Sigmoid colon (tissue), 7 donors: Measurements from ENCODE around the gene ORMDL3. TPM values are rescaled to one million over a fixed set of nuclear protein-coding genes. Genes with fewer than 3 reads are reported as not detected.
"Not testable (repeated sequence)": the region's sequence is repeated elsewhere in the genome, so short reads cannot be mapped to it uniquely, and the experiment has no call there.

Experiments
- DNase-seq: peaks from one replicate; pipeline ENCODE4 v3.0.0-alpha.2; 2019
- H3K27ac ChIP-seq, 4 donors: fragments of 200-600 bp; sonication (generic); one replicate each; pipeline ENCODE4 v1.5.1; 2016 to 2019; ENCODE audit warnings: mild to moderate bottlenecking in 1 of 4
- H3K27me3 ChIP-seq, 3 donors: fragments of 200-600 bp; sonication (generic); one replicate each; pipeline ENCODE4 v1.5.1; 2019; ENCODE audit warnings: mild to moderate bottlenecking in 1 of 3
- H3K36me3 ChIP-seq, 4 donors: fragments of 200-600 bp; sonication (generic); one replicate each; pipeline ENCODE4 v1.5.1; 2016 to 2019
- H3K4me1 ChIP-seq, 4 donors: fragments of 200-600 bp; sonication (generic); one replicate each; pipeline ENCODE4 v1.5.1; 2017 to 2019
- H3K4me3 ChIP-seq, 4 donors: fragments of 200-600 bp; sonication (generic); one replicate each; pipeline ENCODE4 v1.5.1; 2017 to 2019; ENCODE audit warnings: mild to moderate bottlenecking in 2 of 4, moderate library complexity in 1 of 4
- H3K9me3 ChIP-seq, 4 donors: fragments of 200-600 bp in 3 of 4; sonication (generic) in 3 of 4; one replicate each; pipeline versions ENCODE4 v1.5.1 to v1.6.1; 2013 to 2019
- EP300 ChIP-seq, 4 donors: sonication (generic); formaldehyde crosslinking; IDR thresholded peaks; one replicate each; pipeline ENCODE4 v1.6.1; 2017; ENCODE audit warnings: antibody characterized with exemption in 4 of 4
- POLR2A ChIP-seq, 2 donors: fragments of 450-650 bp; IDR thresholded peaks; one replicate each; pipeline ENCODE4 v1.6.1; 2016; ENCODE audit warnings: antibody characterized with exemption in 2 of 2, mild to moderate bottlenecking in 2 of 2, moderate library complexity in 2 of 2
- POLR2AphosphoS5 ChIP-seq, 4 donors: sonication (generic); formaldehyde crosslinking; IDR thresholded peaks; one replicate each; pipeline ENCODE4 v1.6.1; 2017; ENCODE audit warnings: antibody characterized with exemption in 4 of 4
- WGBS, 2 donors: extraction: QIAGEN DNeasy Blood & Tissue Kit; methylation state at CpG; one replicate each; pipeline ENCODE4 v1.1.7; 2013; 5-methylcytosine and 5-hydroxymethylcytosine counted together
- intact Hi-C: fragments of 100-400 bp; cut with DNase I; formaldehyde crosslinking; loops from one replicate; pipeline ENCODE4 v1.15.1; 2023
- polyA plus RNA-seq, 3 donors: library from polyadenylated mRNA; stranded (reverse); fragments of 200-250 nt; gene quantifications; one replicate each; pipeline ENCODE4 v1.2.3, GENCODE V29; 2013
- total RNA-seq, 4 donors: library from RNA; depleted of rRNA; stranded (reverse); fragments of >200 nt; gene quantifications; one replicate each; pipeline ENCODE4 v1.1.0, GENCODE V29; 2016
- TF ChIP-seq, protein P1 (sequence below), 4 experiments: fragments of 450-650 bp in 3 of 4; fragments of 200-600 bp in 1 of 4; IDR thresholded peaks; one replicate each; pipeline ENCODE4 v1.5.1; 2016 to 2019; ENCODE audit warnings: antibody characterized with exemption in 4 of 4, mild to moderate bottlenecking in 3 of 4, moderate library complexity in 2 of 4
- donor health status: healthy with polysubstance abuse.
- donor health status: Bipolar disorder and iron deficiency.
- donor health status: healthy.

The ORMDL3 gene
- total and polyA plus RNA-seq, 7 donors = 39.0 to 72.9 (median 50.8) TPM

- TF ChIP-seq EP300 (IDR thresholded peaks at IDR 0.05) (no peak), POLR2AphosphoS5 (IDR thresholded peaks at IDR 0.05) (peak in 3 of 4 donors; percentile 12 to 51 (median 35)), POLR2A (IDR thresholded peaks at IDR 0.05) (no peak)
- TF ChIP-seq, protein P1, sequence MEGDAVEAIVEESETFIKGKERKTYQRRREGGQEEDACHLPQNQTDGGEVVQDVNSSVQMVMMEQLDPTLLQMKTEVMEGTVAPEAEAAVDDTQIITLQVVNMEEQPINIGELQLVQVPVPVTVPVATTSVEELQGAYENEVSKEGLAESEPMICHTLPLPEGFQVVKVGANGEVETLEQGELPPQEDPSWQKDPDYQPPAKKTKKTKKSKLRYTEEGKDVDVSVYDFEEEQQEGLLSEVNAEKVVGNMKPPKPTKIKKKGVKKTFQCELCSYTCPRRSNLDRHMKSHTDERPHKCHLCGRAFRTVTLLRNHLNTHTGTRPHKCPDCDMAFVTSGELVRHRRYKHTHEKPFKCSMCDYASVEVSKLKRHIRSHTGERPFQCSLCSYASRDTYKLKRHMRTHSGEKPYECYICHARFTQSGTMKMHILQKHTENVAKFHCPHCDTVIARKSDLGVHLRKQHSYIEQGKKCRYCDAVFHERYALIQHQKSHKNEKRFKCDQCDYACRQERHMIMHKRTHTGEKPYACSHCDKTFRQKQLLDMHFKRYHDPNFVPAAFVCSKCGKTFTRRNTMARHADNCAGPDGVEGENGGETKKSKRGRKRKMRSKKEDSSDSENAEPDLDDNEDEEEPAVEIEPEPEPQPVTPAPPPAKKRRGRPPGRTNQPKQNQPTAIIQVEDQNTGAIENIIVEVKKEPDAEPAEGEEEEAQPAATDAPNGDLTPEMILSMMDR (IDR thresholded peaks at IDR 0.05) = no peak
- intact Hi-C loops = no loop called here
- no peaks in the 10 kb centered on the region for H3K27me3 ChIP-seq
- 1% methylated on average over 55 of the region's 55 CpGs for WGBS, 2 donors
- peak; percentile 99 for DNase-seq
- H3K36me3 ChIP-seq = no peaks in the 10 kb centered on the region
- H3K4me3 ChIP-seq = peak overlapping the region; percentile 23 to 48 (median 42)
- H3K9me3 ChIP-seq = no peaks in the 10 kb centered on the region
- H3K27ac ChIP-seq = peak overlapping the region; percentile 71 to 76 (median 72)
- H3K4me1 ChIP-seq = peaks cover 0 to 13% (median 12%) of the 10 kb centered on the region in 4 donors
Observed at GRCh38 chr17:39952680-39953470, 25.5 kb upstream of the ORMDL3 start.

GRCh38 chr17:39951924-39952679, 24.7 kb upstream of the ORMDL3 start:
- DNase-seq = peak; percentile 71
- no peaks in the 10 kb centered on the region for H3K27me3 ChIP-seq
- no peaks in the 10 kb centered on the region for H3K36me3 ChIP-seq
- peak overlapping the region; percentile 62 to 71 (median 68) for H3K27ac ChIP-seq
- H3K4me1 ChIP-seq = peaks cover 0 to 13% (median 12%) of the 10 kb centered on the region in 4 donors
- no peak for TF ChIP-seq EP300 (IDR thresholded peaks at IDR 0.05)
- no peak for TF ChIP-seq POLR2AphosphoS5 (IDR thresholded peaks at IDR 0.05)
- no peaks in the 10 kb centered on the region for H3K9me3 ChIP-seq
- 36 to 60% methylated on average over 22 of the region's 22 CpGs for WGBS, 2 donors
- intact Hi-C loops = loop anchor here (2.0 kb wide), 1 partner anchor 23 kb away; no protein-coding TSS in a partner anchor
- H3K4me3 ChIP-seq = peak overlapping the region in 3 of 4 donors; percentile 41 to 48 (median 42)

GRCh38 chr17:39950871-39951348, 23.5 kb upstream of the ORMDL3 start:
- no peak overlapping the region for H3K27ac ChIP-seq
- intact Hi-C loops = loop anchor here (2.0 kb wide), 1 partner anchor 22 kb away; no protein-coding TSS in a partner anchor
- H3K36me3 ChIP-seq = no peaks in the 10 kb centered on the region
- TF ChIP-seq EP300 (IDR thresholded peaks at IDR 0.05) (no peak), POLR2A (IDR thresholded peaks at IDR 0.05) (no peak), POLR2AphosphoS5 (IDR thresholded peaks at IDR 0.05) (no peak)
- TF ChIP-seq, protein P1 (IDR thresholded peaks at IDR 0.05) = no peak
- peaks cover 0 to 13% (median 12%) of the 10 kb centered on the region in 4 donors for H3K4me1 ChIP-seq
- no peak for DNase-seq
- H3K9me3 ChIP-seq = no peaks in the 10 kb centered on the region
- H3K27me3 ChIP-seq = no peaks in the 10 kb centered on the region
- 60 to 72% methylated on average over 5 of the region's 5 CpGs for WGBS, 2 donors
- H3K4me3 ChIP-seq = no peak overlapping the region

- DNase-seq = no peak
- TF ChIP-seq, protein P1 (IDR thresholded peaks at IDR 0.05) = no peak
- TF ChIP-seq POLR2AphosphoS5 (IDR thresholded peaks at IDR 0.05) (no peak), POLR2A (IDR thresholded peaks at IDR 0.05) (no peak), EP300 (IDR thresholded peaks at IDR 0.05) (no peak)
- intact Hi-C loops = no loop called here
- H3K27ac ChIP-seq = no peak overlapping the region
- 43 to 64% methylated on average over 2 of the region's 2 CpGs for WGBS, 2 donors
- peaks cover 0 to 13% (median 12%) of the 10 kb centered on the region in 4 donors for H3K4me1 ChIP-seq
- no peaks in the 10 kb centered on the region for H3K36me3 ChIP-seq
- H3K9me3 ChIP-seq = no peaks in the 10 kb centered on the region
- H3K27me3 ChIP-seq = no peaks in the 10 kb centered on the region
- H3K4me3 ChIP-seq = no peak overlapping the region
Observed at GRCh38 chr17:39949028-39949427, 21.6 kb upstream of the ORMDL3 start.

- H3K4me3 ChIP-seq = not testable (repeated sequence)
Observed at GRCh38 chr17:39948489-39948828, 21.1 kb upstream of the ORMDL3 start.

More at GRCh38 chr17:39948489-39948828, 21.1 kb upstream of the ORMDL3 start:
- 58 to 80% methylated on average over 5 of the region's 5 CpGs for WGBS, 2 donors
- intact Hi-C loops, H3K27ac ChIP-seq, H3K27me3 ChIP-seq, H3K36me3 ChIP-seq, H3K9me3 ChIP-seq, DNase-seq, H3K4me1 ChIP-seq: not testable (repeated sequence)
